ENCODE data around the gene TMEM154. TPM values are rescaled to one million over a fixed set of nuclear protein-coding genes. Genes with fewer than 3 reads are reported as not detected.

Gene TMEM154
- polyA plus RNA-seq, 3 donors: 0.33 to 1.4 (median 0.70) TPM

- DNase-seq (ENCODE audit: extremely low read depth in 1 of 11, low read depth in 9 of 11, low spot score in 4 of 11): no peak
These were observed 36.4 kb downstream of the TMEM154 start for GRCh38 chr4:152643153-152644035.

GRCh38 chr4:152640058-152640921 lies 39.5 kb downstream of the TMEM154 start:
- peak in 6 of 11 donors; percentile 19 to 39 (median 22) for DNase-seq (ENCODE audit: extremely low read depth in 1 of 11, low read depth in 9 of 11, low spot score in 4 of 11)

- no peak for DNase-seq (ENCODE audit: extremely low read depth in 1 of 11, low read depth in 9 of 11, low spot score in 4 of 11)
These were observed 43.9 kb downstream of the TMEM154 start for GRCh38 chr4:152635851-152636250.

- no peak for DNase-seq (ENCODE audit: extremely low read depth in 1 of 11, low read depth in 9 of 11, low spot score in 4 of 11)
These were observed 45.6 kb downstream of the TMEM154 start for GRCh38 chr4:152634110-152634760.

- no peak for DNase-seq (ENCODE audit: extremely low read depth in 1 of 11, low read depth in 9 of 11, low spot score in 4 of 11)
These were observed 46.7 kb downstream of the TMEM154 start for GRCh38 chr4:152633118-152633517.

GRCh38 chr4:152630324-152630723 lies 49.5 kb downstream of the TMEM154 start:
- DNase-seq (ENCODE audit: extremely low read depth in 1 of 11, low read depth in 9 of 11, low spot score in 4 of 11): no peak

GRCh38 chr4:152629908-152630307 lies 49.9 kb downstream of the TMEM154 start:
- DNase-seq (ENCODE audit: extremely low read depth in 1 of 11, low read depth in 9 of 11, low spot score in 4 of 11): no peak

- no peak for DNase-seq (ENCODE audit: extremely low read depth in 1 of 11, low read depth in 9 of 11, low spot score in 4 of 11)
These were observed 51.7 kb downstream of the TMEM154 start for GRCh38 chr4:152628128-152628527.

- no peak for DNase-seq (ENCODE audit: extremely low read depth in 1 of 11, low read depth in 9 of 11, low spot score in 4 of 11)
These were observed 53.0 kb downstream of the TMEM154 start for GRCh38 chr4:152626790-152627189.

GRCh38 chr4:152620915-152621314 lies 58.9 kb downstream of the TMEM154 start:
- DNase-seq (ENCODE audit: extremely low read depth in 1 of 11, low read depth in 9 of 11, low spot score in 4 of 11): no peak

- DNase-seq (ENCODE audit: extremely low read depth in 1 of 11, low read depth in 9 of 11, low spot score in 4 of 11): no peak
These were observed 59.6 kb downstream of the TMEM154 start for GRCh38 chr4:152620218-152620617.

GRCh38 chr4:152619556-152619955 lies 60.2 kb downstream of the TMEM154 start:
- no peak for DNase-seq (ENCODE audit: extremely low read depth in 1 of 11, low read depth in 9 of 11, low spot score in 4 of 11)

- DNase-seq (ENCODE audit: extremely low read depth in 1 of 11, low read depth in 9 of 11, low spot score in 4 of 11): no peak
These were observed 60.8 kb downstream of the TMEM154 start for GRCh38 chr4:152618971-152619370.

- no peak for DNase-seq (ENCODE audit: extremely low read depth in 1 of 11, low read depth in 9 of 11, low spot score in 4 of 11)
These were observed 63.0 kb downstream of the TMEM154 start for GRCh38 chr4:152616804-152617203.

GRCh38 chr4:152613841-152614721 lies 65.7 kb downstream of the TMEM154 start:
- DNase-seq (ENCODE audit: extremely low read depth in 1 of 11, low read depth in 9 of 11, low spot score in 4 of 11): no peak

GRCh38 chr4:152613351-152613750 lies 66.4 kb downstream of the TMEM154 start:
- no peak for DNase-seq (ENCODE audit: extremely low read depth in 1 of 11, low read depth in 9 of 11, low spot score in 4 of 11)

- no peak for DNase-seq (ENCODE audit: extremely low read depth in 1 of 11, low read depth in 9 of 11, low spot score in 4 of 11)
These were observed 69.7 kb downstream of the TMEM154 start for GRCh38 chr4:152610131-152610530.

GRCh38 chr4:152609481-152609880 lies 70.3 kb downstream of the TMEM154 start:
- DNase-seq (ENCODE audit: extremely low read depth in 1 of 11, low read depth in 9 of 11, low spot score in 4 of 11): no peak

- no peak for DNase-seq (ENCODE audit: extremely low read depth in 1 of 11, low read depth in 9 of 11, low spot score in 4 of 11)
These were observed 72.6 kb downstream of the TMEM154 start for GRCh38 chr4:152607178-152607577.
